ENCODE data around the gene DFFB. TPM values are rescaled to one million over a fixed set of nuclear protein-coding genes. Genes with fewer than 3 reads are reported as not detected.

Gene DFFB
- total RNA-seq, 1 donor from 2014 or later: 11.3 TPM

GRCh38 chr1:3892748-3893147 is 35.5 kb downstream of the DFFB start:
- peaks cover 6% of the 10 kb centered on the region for H3K36me3 Mint-ChIP-seq (ENCODE audit: low read depth)
- H3K27me3 Mint-ChIP-seq (ENCODE audit: low read depth): no peaks in the 10 kb centered on the region
- TF ChIP-seq CTCF (conservative IDR thresholded peaks at IDR 0.05): no peak
- no peak overlapping the region for H3K27ac Mint-ChIP-seq (ENCODE audit: unreplicated experiment)
- H3K4me3 Mint-ChIP-seq: no peak overlapping the region
- H3K9me3 Mint-ChIP-seq: no peaks in the 10 kb centered on the region
- peaks cover 5% of the 10 kb centered on the region for H3K4me1 Mint-ChIP-seq
- DNase-seq (ENCODE audit: low read depth, low spot score): no peak

- no peak for TF ChIP-seq CTCF (conservative IDR thresholded peaks at IDR 0.05)
- peaks cover 6% of the 10 kb centered on the region for H3K36me3 Mint-ChIP-seq (ENCODE audit: low read depth)
- no peaks in the 10 kb centered on the region for H3K27me3 Mint-ChIP-seq (ENCODE audit: low read depth)
- no peaks in the 10 kb centered on the region for H3K9me3 Mint-ChIP-seq
- H3K4me3 Mint-ChIP-seq: no peak overlapping the region
- peaks cover 5% of the 10 kb centered on the region for H3K4me1 Mint-ChIP-seq
- H3K27ac Mint-ChIP-seq (ENCODE audit: unreplicated experiment): no peak overlapping the region
- DNase-seq (ENCODE audit: low read depth, low spot score): no peak
Observed at GRCh38 chr1:3893190-3893589, 35.9 kb downstream of the DFFB start.

DNA sequence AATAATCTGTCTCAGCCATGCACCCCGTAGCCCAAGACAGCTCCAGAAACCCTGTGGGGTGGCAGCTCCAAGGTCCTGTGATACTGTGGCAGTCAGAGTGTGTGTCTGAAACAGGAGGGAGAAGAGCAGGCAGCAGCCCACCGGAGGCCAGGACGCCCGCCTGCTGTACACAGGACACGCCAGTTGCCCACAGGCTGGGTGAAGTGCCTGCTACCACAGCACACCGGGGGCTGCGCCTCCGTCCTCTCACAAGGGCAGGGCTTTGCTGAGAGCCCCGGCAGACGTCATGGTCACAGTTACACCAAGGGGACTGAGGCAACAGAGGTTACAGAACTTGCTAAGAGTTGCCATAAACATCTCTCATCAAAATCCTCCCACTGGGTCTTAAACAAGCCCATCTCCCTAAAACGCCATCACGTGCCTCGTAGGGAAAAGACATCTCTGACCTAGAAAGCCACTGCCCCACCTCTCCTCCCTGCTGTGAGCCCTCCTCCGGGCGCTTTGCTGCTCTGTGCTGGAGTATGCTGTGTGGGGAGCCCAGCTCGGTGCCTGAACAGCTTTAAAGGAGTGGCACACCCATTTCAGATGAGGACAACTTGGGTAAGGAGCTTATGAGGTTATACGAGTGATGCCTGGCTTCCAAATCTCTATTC is 37.5 kb downstream of the DFFB start:
- Mint-ChIP-seq H3K36me3 (ENCODE audit: low read depth) (peaks cover 8% of the 10 kb centered on the region), H3K27ac (ENCODE audit: unreplicated experiment) (no peak overlapping the region), H3K27me3 (ENCODE audit: low read depth) (no peaks in the 10 kb centered on the region), H3K4me1 (peaks cover 19% of the 10 kb centered on the region), H3K4me3 (no peak overlapping the region), H3K9me3 (no peaks in the 10 kb centered on the region)
- no peak for TF ChIP-seq CTCF (conservative IDR thresholded peaks at IDR 0.05)
- no peak for DNase-seq (ENCODE audit: low read depth, low spot score)

GRCh38 chr1:3895279-3895950 is 38.1 kb downstream of the DFFB start:
- Mint-ChIP-seq H3K4me1 (peaks cover 21% of the 10 kb centered on the region), H3K9me3 (no peaks in the 10 kb centered on the region), H3K27me3 (ENCODE audit: low read depth) (no peaks in the 10 kb centered on the region), H3K27ac (ENCODE audit: unreplicated experiment) (peak overlapping the region; percentile 87), H3K4me3 (no peak overlapping the region), H3K36me3 (ENCODE audit: low read depth) (peaks cover 4% of the 10 kb centered on the region)
- no peak for DNase-seq (ENCODE audit: low read depth, low spot score)
- no peak for TF ChIP-seq CTCF (conservative IDR thresholded peaks at IDR 0.05)

DNA sequence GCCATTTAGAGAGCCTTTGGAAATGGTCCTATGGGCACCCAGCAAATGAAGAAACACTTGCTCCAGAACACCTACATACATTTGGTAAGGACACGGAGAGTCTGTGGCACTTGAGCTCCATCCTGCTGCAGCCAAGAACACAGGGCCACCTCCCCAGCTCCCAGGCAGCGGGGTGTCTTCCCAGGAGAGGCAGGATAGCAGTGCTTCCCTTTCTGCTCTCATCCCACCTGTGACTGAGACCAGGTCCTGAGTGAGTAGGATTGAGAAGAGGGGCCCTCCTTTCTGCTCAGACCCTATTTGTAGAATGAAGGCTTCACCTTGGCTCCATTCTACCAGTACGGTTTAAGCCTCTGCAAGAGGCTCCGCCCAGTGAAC is 38.7 kb downstream of the DFFB start:
- Mint-ChIP-seq H3K4me1 (peaks cover 24% of the 10 kb centered on the region), H3K27ac (ENCODE audit: unreplicated experiment) (peak overlapping the region; percentile 87), H3K9me3 (no peaks in the 10 kb centered on the region), H3K36me3 (ENCODE audit: low read depth) (peaks cover 4% of the 10 kb centered on the region), H3K27me3 (ENCODE audit: low read depth) (no peaks in the 10 kb centered on the region), H3K4me3 (peak overlapping the region; percentile 66)
- no peak for DNase-seq (ENCODE audit: low read depth, low spot score)
- no peak for TF ChIP-seq CTCF (conservative IDR thresholded peaks at IDR 0.05)

All from neural crest cell (in vitro differentiated cells).